Astrocyte of the cerebellum (primary cell): ENCODE results near the gene CD19.

Experiments used
- DNase-seq: peaks from one replicate; pipeline ENCODE4 v3.0.0-alpha.2; 2011; ENCODE audit warnings: low read depth
- H3K4me3 ChIP-seq: 2 replicates; pipeline ENCODE4 v1.5.1; 2011; ENCODE audit warnings: mild to moderate bottlenecking, low read depth, low read length, moderate library complexity
- in situ Hi-C: cut with HindIII; loops from 2 replicates; pipeline ENCODE4 v1.10.0; 2017; ENCODE audit warnings: low sequenced_read_pairs
- TF ChIP-seq, protein P1 (sequence below): IDR thresholded peaks from 2 replicates; pipeline ENCODE4 v1.5.1; 2012; ENCODE audit warnings: low read length, low read depth, moderate library complexity, mild to moderate bottlenecking; ENCODE audit errors: missing control alignments

Gene CD19

DNA sequence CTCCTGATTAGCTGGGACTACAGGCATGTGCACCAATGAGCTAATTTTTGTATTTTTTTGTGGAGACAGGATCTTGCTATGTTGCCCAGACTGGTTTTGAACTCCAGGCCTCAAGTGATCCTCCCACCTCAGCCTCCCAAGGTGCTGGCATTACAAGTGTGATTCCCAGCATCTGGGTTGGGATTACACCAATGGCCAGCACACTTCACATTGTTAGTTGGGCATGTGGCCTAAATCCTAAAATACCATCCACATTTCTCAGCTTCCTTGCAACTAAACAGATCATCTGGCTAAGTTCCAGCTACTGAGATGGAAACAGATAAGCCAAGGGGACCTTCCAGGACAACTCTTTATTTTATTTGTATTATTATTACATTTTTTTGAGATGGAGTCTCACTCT is 16.6 kb upstream of the CD19 start:
- TF ChIP-seq, protein P1, sequence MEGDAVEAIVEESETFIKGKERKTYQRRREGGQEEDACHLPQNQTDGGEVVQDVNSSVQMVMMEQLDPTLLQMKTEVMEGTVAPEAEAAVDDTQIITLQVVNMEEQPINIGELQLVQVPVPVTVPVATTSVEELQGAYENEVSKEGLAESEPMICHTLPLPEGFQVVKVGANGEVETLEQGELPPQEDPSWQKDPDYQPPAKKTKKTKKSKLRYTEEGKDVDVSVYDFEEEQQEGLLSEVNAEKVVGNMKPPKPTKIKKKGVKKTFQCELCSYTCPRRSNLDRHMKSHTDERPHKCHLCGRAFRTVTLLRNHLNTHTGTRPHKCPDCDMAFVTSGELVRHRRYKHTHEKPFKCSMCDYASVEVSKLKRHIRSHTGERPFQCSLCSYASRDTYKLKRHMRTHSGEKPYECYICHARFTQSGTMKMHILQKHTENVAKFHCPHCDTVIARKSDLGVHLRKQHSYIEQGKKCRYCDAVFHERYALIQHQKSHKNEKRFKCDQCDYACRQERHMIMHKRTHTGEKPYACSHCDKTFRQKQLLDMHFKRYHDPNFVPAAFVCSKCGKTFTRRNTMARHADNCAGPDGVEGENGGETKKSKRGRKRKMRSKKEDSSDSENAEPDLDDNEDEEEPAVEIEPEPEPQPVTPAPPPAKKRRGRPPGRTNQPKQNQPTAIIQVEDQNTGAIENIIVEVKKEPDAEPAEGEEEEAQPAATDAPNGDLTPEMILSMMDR: no peak
- in situ Hi-C loops: no loop called here
- H3K4me3 ChIP-seq: no peak overlapping the region
- DNase-seq: no peak

DNA sequence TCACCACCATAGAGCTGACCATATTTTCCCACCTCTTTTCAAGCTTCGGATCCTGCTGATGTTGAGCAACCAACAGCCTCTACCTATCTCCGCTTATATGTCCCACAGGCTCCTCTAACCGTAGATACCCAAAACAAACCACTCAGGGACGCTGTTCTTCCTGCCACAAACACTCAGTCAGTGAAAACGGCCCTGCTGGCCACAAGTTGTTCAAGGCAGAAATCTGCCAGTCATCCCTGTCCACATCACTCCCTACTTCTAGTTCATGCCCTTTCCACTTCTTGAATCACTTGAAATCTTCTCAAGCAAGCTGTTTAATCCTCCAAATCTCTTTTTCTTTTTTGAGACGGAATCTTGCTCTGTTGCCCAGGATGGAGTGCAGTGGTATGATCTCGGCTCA is 14.7 kb upstream of the CD19 start:
- TF ChIP-seq, protein P1: no peak
- DNase-seq: no peak
- H3K4me3 ChIP-seq: no peak overlapping the region
- in situ Hi-C loops: no loop called here

DNA sequence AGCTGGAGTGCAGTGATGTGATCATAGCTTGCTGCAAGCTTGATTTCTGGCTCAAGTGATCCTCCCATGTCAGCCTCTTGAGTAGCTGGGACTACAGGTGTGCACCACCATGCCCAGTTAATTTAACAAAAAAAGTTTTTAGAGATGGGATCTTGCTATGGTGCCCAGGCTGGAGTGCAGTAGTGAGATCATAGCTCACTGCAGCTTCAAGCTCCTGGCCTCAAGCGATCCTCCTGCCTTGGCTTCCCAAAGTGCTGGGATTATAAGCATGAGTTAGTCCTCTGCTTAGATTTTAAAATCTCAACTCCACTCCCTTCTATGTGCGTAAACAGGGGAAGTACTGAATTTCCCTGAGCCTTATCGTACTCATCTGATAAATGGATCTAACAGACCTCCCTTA is 13.1 kb upstream of the CD19 start:
- H3K4me3 ChIP-seq: no peak overlapping the region
- no peak for DNase-seq
- TF ChIP-seq, protein P1: no peak
- in situ Hi-C loops: no loop called here

DNA sequence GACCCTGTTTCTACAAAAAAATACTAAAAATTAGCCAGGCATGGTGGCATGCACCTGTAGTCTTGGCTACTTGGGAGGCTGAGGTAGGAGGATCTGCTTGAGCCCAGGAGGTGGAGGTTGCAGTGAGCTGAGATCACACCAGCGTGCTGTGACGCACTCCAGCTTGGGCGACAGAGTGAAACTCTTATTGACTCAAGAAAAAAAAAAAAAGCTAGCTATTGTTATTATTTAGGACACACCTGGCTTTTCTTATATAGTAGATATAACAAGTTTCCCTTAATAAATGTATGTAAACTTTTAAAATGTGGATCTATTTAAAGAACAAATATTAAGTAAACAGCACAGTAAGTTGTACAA is 8.6 kb upstream of the CD19 start:
- DNase-seq: no peak
- TF ChIP-seq, protein P1: no peak
- H3K4me3 ChIP-seq: no peak overlapping the region
- in situ Hi-C loops: no loop called here

DNA sequence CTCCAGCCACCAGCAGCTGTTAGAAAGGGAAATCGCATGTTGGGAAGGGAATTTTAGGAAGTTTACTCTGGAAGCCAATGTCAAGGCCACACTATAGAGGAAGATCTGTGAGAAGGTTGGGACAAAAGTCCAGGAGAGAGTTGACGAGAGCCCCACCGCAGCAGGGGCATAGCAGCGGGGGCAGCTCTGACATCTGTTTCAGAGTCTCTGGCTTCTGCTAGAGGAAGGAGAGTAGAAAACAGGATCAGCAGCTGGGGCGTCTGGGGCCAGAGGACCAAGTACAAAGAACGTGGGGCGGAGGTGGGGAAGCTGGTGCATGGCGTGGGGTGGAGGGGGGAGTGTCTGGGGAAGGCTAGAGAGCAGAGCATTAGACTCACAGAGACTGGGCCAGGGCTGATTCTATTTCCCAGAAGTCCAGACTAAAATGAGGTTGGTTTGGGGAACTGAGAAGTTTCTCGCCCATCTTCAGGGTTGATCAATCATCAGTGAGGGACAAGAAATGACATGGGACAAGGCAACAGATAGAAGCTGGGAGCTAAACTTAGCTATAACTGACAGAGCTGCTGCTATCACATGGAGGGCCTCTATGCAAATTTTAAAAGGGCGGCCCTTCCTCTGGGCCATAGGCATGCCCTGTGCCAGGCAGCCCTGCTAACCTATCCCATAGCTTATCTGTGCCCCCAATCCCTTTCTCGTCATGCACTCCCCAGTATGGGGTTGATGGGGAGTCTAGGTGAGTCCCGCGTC is 7.9 kb upstream of the CD19 start:
- DNase-seq: no peak
- TF ChIP-seq, protein P1: no peak
- H3K4me3 ChIP-seq: peak overlapping the region; percentile 83
- in situ Hi-C loops: no loop called here

DNA sequence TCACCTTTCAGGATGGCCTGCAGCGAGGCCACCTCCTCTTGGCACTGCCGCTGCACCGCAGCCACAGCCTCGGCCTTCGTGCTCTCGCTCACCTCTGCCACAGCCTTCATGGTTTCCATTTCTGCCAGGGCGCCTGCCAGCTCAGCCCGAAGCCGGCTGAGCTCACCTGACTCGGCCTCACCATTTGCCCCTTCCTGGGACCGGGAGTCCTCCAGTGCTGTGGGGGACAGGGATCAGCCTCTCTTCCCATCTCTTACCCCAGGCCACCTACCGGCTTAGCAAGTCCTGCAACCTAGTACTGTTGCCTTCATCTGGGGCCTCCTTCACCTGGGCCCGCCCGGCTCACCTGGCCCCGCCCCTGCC is 7.4 kb upstream of the CD19 start:
- TF ChIP-seq, protein P1: no peak
- no peak for DNase-seq
- H3K4me3 ChIP-seq: peak overlapping the region; percentile 83
- in situ Hi-C loops: no loop called here
